PC-3 (cell line): ENCODE results near the gene SNAP23. TPM values are rescaled to one million over a fixed set of nuclear protein-coding genes. Genes with fewer than 3 reads are reported as not detected.

Experiments
- ATAC-seq: fragments of 200-7000 bp; cut with Tn5 transposase; 2 replicates; pipeline ENCODE4 v1.9.1; 2020; ENCODE audit warnings: mild to moderate bottlenecking, moderate library complexity
- BruUV-seq: library from RNA; stranded (reverse); fragments of 400-500 nt; replicated peaks from 2 replicates; lab custom pipeline; 2021; lab: Mats Ljungman, UMichigan
- CTCF ChIA-PET: fragments of 300-600 bp; sonication (Branson Sonifier 250); formaldehyde crosslinking; loops from one replicate; lab custom pipeline; 2022; ENCODE audit warnings: antibody characterized with exemption; lab: Charles Lee
- POLR2A ChIA-PET: fragments of 300-600 bp; sonication (Branson Sonifier 250); formaldehyde crosslinking; loops from one replicate; lab custom pipeline; 2022; ENCODE audit warnings: antibody characterized with exemption; ENCODE audit not compliant: unreplicated experiment; lab: Charles Lee
- DNase-seq: peaks from one replicate; pipeline ENCODE4 v3.0.0-alpha.2; 2015
- H2AFZ ChIP-seq: fragments of 300-600 bp; sonication (generic); 2 replicates; pipeline ENCODE4 v1.6.0; 2016; ENCODE audit warnings: antibody characterized with exemption, low read length
- H3F3A ChIP-seq: fragments of 300-600 bp; sonication (generic); one replicate; pipeline ENCODE4 v1.6.0; 2017; ENCODE audit warnings: antibody characterized with exemption, low read length, control low read depth, mild to moderate bottlenecking; ENCODE audit not compliant: unreplicated experiment
- H3K27ac ChIP-seq: fragments of 300-600 bp; sonication (generic); 2 replicates; pipeline ENCODE4 v1.5.1; 2016; ENCODE audit warnings: mild to moderate bottlenecking, low read length
- H3K27me3 ChIP-seq: fragments of 300-600 bp; sonication (generic); 2 replicates; pipeline ENCODE4 v1.6.1; 2016; ENCODE audit warnings: low read length, mixed read lengths
- H3K36me3 ChIP-seq: fragments of 300-600 bp; sonication (generic); 2 replicates; pipeline ENCODE4 v1.6.1; 2016; ENCODE audit warnings: low read depth, mixed run types, low read length, mixed read lengths
- H3K4me1 ChIP-seq: fragments of 300-600 bp; sonication (generic); 2 replicates; pipeline ENCODE4 v1.5.1; 2016; ENCODE audit warnings: low read length; ENCODE audit not compliant: insufficient read depth
- H3K4me2 ChIP-seq: fragments of 300-600 bp; sonication (generic); 2 replicates; pipeline ENCODE4 v1.6.0; 2016; ENCODE audit warnings: low read length
- H3K4me3 ChIP-seq: fragments of 300-600 bp; sonication (generic); 2 replicates; pipeline ENCODE4 v1.5.1; 2016; ENCODE audit warnings: mild to moderate bottlenecking, low read length, mixed read lengths
- H3K79me2 ChIP-seq: fragments of 300-600 bp; sonication (generic); 2 replicates; pipeline ENCODE4 v1.6.1; 2017; ENCODE audit warnings: low read length, mixed read lengths
- H3K9ac ChIP-seq: fragments of 300-600 bp; sonication (generic); 2 replicates; pipeline ENCODE4 v1.6.0; 2016; ENCODE audit warnings: mild to moderate bottlenecking, low read length
- H3K9me2 ChIP-seq: fragments of 300-600 bp; sonication (generic); replicated peaks from 2 replicates; pipeline ENCODE4 v1.6.1; 2016; ENCODE audit warnings: mixed run types, low read length, mixed read lengths
- H3K9me3 ChIP-seq: fragments of 300-600 bp; sonication (generic); 2 replicates; pipeline ENCODE4 v1.6.1; 2016; ENCODE audit warnings: low read length, mixed read lengths
- H4K20me1 ChIP-seq: fragments of 300-600 bp; sonication (generic); 2 replicates; pipeline ENCODE4 v1.6.1; 2016; ENCODE audit warnings: low read length, mixed read lengths
- EZH2 ChIP-seq: fragments of 300-600 bp; sonication (generic); IDR thresholded peaks from one replicate; pipeline ENCODE4 v1.6.1; 2017; ENCODE audit warnings: antibody characterized with exemption, mild to moderate bottlenecking, low read length; ENCODE audit not compliant: unreplicated experiment
- EZH2phosphoT487 ChIP-seq: fragments of 300-600 bp; sonication (generic); IDR thresholded peaks from 2 replicates; pipeline ENCODE4 v1.6.1; 2018; ENCODE audit warnings: mild to moderate bottlenecking, antibody characterized with exemption, low read length, borderline replicate concordance
- intact Hi-C: fragments of 100-400 bp; cut with micrococcal nuclease; formaldehyde crosslinking; loops from 2 replicates; pipeline ENCODE4 v1.9.0; 2023
- total RNA-seq: library from RNA; depleted of rRNA; stranded (reverse); fragments of >200 nt; gene quantifications from 2 replicates; pipeline ENCODE4 v1.2.3, GENCODE V29; 2014
- TF ChIP-seq, protein P1 (sequence below): fragments of 300-600 bp; sonication (generic); conservative IDR thresholded peaks from 2 replicates; pipeline ENCODE4 v1.5.1; 2017; ENCODE audit warnings: antibody characterized with exemption, low read depth, mild to moderate bottlenecking, low read length

Gene SNAP23
- total RNA-seq, 1 experiment from 2014 or later: 40.2 TPM

DNA sequence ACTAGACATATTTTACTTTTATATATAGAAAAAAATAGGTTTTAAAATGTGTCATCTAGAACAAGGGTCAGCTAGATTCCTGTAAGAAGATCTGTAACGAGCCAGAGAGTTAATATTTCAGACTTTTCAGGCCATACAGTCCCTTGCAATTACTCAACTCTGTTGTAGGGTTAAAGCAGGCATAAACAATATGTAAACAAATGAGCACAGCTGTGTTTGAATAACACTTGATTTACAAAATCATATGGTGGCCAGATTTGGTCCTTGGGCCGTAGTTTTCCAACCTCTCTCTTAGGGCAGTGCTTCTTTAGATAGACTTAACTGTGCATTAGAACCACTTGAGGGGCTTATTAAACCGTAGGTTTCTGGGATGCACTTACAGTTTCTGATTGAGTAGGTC lies 33.5 kb downstream of the SNAP23 start:
- ATAC-seq (no peak), DNase-seq (no peak)
- Histone ChIP-seq H3K4me1 (no peaks in the 10 kb centered on the region), H3K36me3 (0 out of 2 replicates have a peak, but pooled peaks cover 2% of the 10 kb centered on the region), H3K27me3 (no peaks in the 10 kb centered on the region), H4K20me1 (no peaks in the 10 kb centered on the region), H3K4me2 (no peak overlapping the region), H3K4me3 (no peak overlapping the region), H3K9me3 (no peaks in the 10 kb centered on the region), H3K9me2 (no peaks in the 10 kb centered on the region), H2AFZ (no peak overlapping the region), H3K27ac (no peak overlapping the region), H3F3A (no peaks in the 10 kb centered on the region), H3K9ac (no peak overlapping the region), H3K79me2 (no peaks in the 10 kb centered on the region)
- BruUV-seq: no TSS peak
- intact Hi-C loops: no loop called here
- TF ChIP-seq EZH2phosphoT487 (no peak), EZH2 (no peak)
- TF ChIP-seq, protein P1, sequence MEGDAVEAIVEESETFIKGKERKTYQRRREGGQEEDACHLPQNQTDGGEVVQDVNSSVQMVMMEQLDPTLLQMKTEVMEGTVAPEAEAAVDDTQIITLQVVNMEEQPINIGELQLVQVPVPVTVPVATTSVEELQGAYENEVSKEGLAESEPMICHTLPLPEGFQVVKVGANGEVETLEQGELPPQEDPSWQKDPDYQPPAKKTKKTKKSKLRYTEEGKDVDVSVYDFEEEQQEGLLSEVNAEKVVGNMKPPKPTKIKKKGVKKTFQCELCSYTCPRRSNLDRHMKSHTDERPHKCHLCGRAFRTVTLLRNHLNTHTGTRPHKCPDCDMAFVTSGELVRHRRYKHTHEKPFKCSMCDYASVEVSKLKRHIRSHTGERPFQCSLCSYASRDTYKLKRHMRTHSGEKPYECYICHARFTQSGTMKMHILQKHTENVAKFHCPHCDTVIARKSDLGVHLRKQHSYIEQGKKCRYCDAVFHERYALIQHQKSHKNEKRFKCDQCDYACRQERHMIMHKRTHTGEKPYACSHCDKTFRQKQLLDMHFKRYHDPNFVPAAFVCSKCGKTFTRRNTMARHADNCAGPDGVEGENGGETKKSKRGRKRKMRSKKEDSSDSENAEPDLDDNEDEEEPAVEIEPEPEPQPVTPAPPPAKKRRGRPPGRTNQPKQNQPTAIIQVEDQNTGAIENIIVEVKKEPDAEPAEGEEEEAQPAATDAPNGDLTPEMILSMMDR: no peak
- ChIA-PET CTCF (no interaction called here), POLR2A (no interaction called here)

DNA sequence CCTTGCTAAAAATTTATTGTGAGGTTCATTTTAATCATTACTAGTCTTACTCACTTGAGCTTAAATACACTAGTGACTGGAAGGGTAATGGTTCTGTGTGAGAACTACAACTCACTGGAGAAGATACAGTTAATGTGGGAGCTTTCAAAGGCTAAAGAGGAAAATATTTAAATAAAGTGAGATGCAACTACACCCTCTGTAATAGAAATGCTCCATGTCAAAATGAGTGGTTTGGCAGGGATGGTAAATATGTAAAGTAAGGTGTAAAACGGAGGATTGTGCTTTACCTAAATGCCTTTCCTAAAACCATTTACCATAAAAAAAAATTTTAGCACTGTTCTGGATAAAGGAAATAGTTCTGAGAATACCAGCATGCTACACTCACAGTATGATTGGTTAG lies 37.8 kb downstream of the SNAP23 start:
- H3F3A ChIP-seq: no peaks in the 10 kb centered on the region
- no peak overlapping the region for H3K4me3 ChIP-seq
- no peaks in the 10 kb centered on the region for H3K9me3 ChIP-seq
- ChIA-PET CTCF (no interaction called here), POLR2A (no interaction called here)
- H3K27me3 ChIP-seq: no peaks in the 10 kb centered on the region
- intact Hi-C loops: no loop called here
- no peaks in the 10 kb centered on the region for H4K20me1 ChIP-seq
- no peaks in the 10 kb centered on the region for H3K79me2 ChIP-seq
- TF ChIP-seq EZH2phosphoT487: no peak
- TF ChIP-seq, protein P1: no peak
- no peak for TF ChIP-seq EZH2
- DNase-seq (no peak), ATAC-seq (no peak)
- no peak overlapping the region for H2AFZ ChIP-seq
- no peaks in the 10 kb centered on the region for H3K4me1 ChIP-seq
- no TSS peak for BruUV-seq
- H3K9me2 ChIP-seq: no peaks in the 10 kb centered on the region
- no peaks in the 10 kb centered on the region; the same call in 1 of the 2 replicates for H3K36me3 ChIP-seq
- H3K27ac ChIP-seq: no peak overlapping the region
- no peak overlapping the region for H3K4me2 ChIP-seq
- no peak overlapping the region for H3K9ac ChIP-seq

DNA sequence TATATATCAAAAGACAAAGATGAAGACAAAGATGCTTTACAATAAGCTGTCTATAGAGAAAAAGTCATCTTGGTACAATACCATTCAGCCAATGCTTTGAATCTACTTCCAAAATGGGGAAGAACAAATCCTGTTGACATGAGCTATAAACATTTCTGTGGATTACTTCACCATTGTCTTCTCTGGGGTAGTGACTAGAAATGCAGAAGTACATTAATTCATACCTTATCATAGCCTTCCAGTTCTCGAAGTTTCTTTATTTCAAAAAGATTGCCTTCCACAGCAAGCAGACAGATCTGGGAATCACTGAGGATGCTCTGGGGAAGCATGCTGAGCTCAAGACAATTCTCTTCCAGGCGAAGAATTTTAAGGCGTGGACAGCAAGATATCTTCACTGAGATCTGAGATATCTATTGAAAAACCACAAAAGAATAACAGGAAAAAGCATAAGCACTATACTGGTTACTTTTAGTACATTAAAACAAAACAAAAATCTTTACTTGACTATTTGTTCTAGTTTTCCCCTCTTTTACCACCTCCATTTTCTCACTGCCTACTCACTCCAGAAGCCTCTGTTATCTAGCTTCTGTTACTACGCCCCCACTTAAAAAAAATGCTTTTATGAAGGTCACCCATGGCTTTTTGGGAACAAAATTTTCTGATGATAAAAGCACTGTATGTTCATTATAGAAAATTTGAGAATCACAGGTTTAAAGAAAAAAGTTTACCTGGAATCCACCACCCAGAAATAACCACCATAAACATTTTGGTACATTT lies 49.6 kb downstream of the SNAP23 start:
- H3K4me3 ChIP-seq: no peak overlapping the region
- BruUV-seq: no TSS peak
- DNase-seq (no peak), ATAC-seq (no peak)
- H3F3A ChIP-seq: no peaks in the 10 kb centered on the region
- POLR2A ChIA-PET: no interaction called here
- intact Hi-C loops: loop anchor here (5.0 kb wide), 2 partner anchors 37 to 48 kb away; partner anchors contain the start of gene SNAP23
- H3K9ac ChIP-seq: no peak overlapping the region
- CTCF ChIA-PET: no interaction called here
- TF ChIP-seq EZH2 (no peak), EZH2phosphoT487 (no peak)
- TF ChIP-seq, protein P1: no peak
- peaks cover 34% of the 10 kb centered on the region for H3K79me2 ChIP-seq
- no peaks in the 10 kb centered on the region for H3K9me3 ChIP-seq
- no peaks in the 10 kb centered on the region for H3K27me3 ChIP-seq
- no peak overlapping the region for H3K27ac ChIP-seq
- H3K4me2 ChIP-seq: no peak overlapping the region
- H3K36me3 ChIP-seq: peaks cover 9% of the 10 kb centered on the region; the same call in 1 of the 2 replicates
- H4K20me1 ChIP-seq: no peaks in the 10 kb centered on the region
- H3K9me2 ChIP-seq: no peaks in the 10 kb centered on the region
- H3K4me1 ChIP-seq: peaks cover 13% of the 10 kb centered on the region
- H2AFZ ChIP-seq: no peak overlapping the region
